Measurements from ENCODE around the gene RASSF6. TPM values are rescaled to one million over a fixed set of nuclear protein-coding genes. Genes with fewer than 3 reads are reported as not detected.

The RASSF6 gene
- total RNA-seq, 1 donor from 2014 or later, result not detected

DNA sequence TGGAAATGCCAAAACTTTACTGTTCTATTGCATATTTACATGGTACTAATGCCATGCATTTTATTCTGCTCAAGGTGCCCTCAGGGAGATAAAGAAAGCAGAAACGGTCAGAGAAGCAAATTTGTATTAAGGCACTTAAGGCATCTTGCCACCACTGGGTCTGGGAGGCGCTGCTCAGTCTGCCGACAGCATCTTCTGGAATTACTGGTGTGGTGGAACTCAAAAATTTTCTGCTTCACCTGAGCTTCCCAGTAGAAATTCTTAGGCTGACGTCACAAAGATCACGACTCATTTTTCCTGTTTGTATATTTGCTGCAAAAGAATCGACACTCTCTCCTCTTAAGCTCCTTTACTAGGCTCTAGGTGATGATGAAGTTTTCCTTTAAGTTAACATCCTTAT is 3.0 kb downstream of the RASSF6 start:
- Mint-ChIP-seq H3K4me1 (peaks cover 12% of the 10 kb centered on the region), H3K27me3 (ENCODE audit: insufficient read depth, low read depth) (peaks cover 5% of the 10 kb centered on the region), H3K4me3 (no peak overlapping the region), H3K9me3 (no peaks in the 10 kb centered on the region), H3K36me3 (no peaks in the 10 kb centered on the region), H3K27ac (no peak overlapping the region)
- no peak overlapping the region for H3K4me2 ChIP-seq
- DNase-seq (ENCODE audit: low spot score), result no peak
- no peaks in the 10 kb centered on the region for H4K20me1 ChIP-seq (ENCODE audit: low read depth)
- no peak overlapping the region for H2AFZ ChIP-seq (replicated peaks)
- TF ChIP-seq EZH2phosphoT487 (IDR thresholded peaks at IDR 0.05) (no peak), EZH2 (IDR thresholded peaks at IDR 0.05) (no peak)
- TF ChIP-seq, protein P1, sequence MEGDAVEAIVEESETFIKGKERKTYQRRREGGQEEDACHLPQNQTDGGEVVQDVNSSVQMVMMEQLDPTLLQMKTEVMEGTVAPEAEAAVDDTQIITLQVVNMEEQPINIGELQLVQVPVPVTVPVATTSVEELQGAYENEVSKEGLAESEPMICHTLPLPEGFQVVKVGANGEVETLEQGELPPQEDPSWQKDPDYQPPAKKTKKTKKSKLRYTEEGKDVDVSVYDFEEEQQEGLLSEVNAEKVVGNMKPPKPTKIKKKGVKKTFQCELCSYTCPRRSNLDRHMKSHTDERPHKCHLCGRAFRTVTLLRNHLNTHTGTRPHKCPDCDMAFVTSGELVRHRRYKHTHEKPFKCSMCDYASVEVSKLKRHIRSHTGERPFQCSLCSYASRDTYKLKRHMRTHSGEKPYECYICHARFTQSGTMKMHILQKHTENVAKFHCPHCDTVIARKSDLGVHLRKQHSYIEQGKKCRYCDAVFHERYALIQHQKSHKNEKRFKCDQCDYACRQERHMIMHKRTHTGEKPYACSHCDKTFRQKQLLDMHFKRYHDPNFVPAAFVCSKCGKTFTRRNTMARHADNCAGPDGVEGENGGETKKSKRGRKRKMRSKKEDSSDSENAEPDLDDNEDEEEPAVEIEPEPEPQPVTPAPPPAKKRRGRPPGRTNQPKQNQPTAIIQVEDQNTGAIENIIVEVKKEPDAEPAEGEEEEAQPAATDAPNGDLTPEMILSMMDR (IDR thresholded peaks at IDR 0.05), result no peak
- H3K27me3 ChIP-seq, result peaks cover 9% of the 10 kb centered on the region
- H3K79me2 ChIP-seq (ENCODE audit: low read depth), result no peaks in the 10 kb centered on the region
- peaks cover 11% of the 10 kb centered on the region for H3F3A ChIP-seq (ENCODE audit: low read depth)
- no peaks in the 10 kb centered on the region for H3K36me3 ChIP-seq
- peaks cover 16% of the 10 kb centered on the region for H3K4me1 ChIP-seq
- no peak overlapping the region for H3K9ac ChIP-seq
- H3K4me3 ChIP-seq, result no peak overlapping the region
- H3K27ac ChIP-seq, result no peak overlapping the region
- no peaks in the 10 kb centered on the region for H3K9me3 ChIP-seq (ENCODE audit: low read depth)

DNA sequence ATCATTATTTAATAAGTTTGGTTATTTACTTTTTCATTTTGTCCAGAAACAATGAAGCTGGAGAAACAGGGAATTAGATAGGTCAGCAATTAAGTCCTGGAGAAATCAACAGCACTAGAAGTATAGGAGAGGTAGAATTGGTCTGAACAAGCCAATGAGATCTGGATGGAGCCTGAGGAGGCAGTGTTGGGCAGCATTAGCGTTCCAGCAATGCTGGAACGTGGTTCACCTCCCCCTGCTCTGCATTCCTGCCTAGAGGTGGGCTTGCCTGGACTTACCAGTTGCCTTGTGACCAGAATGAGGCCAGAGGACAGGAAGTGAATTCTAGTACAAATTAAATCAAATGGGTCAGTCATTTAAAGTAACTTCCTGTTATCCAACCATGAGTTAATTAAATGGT is 4.6 kb downstream of the RASSF6 start:
- Mint-ChIP-seq H3K9me3 (no peaks in the 10 kb centered on the region), H3K36me3 (no peaks in the 10 kb centered on the region), H3K4me3 (no peak overlapping the region), H3K27me3 (ENCODE audit: insufficient read depth, low read depth) (peaks cover 2% of the 10 kb centered on the region), H3K4me1 (peaks cover 8% of the 10 kb centered on the region), H3K27ac (no peak overlapping the region)
- Histone ChIP-seq H4K20me1 (ENCODE audit: low read depth) (no peaks in the 10 kb centered on the region), H3F3A (ENCODE audit: low read depth) (peaks cover 7% of the 10 kb centered on the region), H3K4me1 (peaks cover 2% of the 10 kb centered on the region), H3K9ac (no peak overlapping the region), H2AFZ (replicated peaks) (no peak overlapping the region), H3K79me2 (ENCODE audit: low read depth) (no peaks in the 10 kb centered on the region), H3K27me3 (peaks cover 9% of the 10 kb centered on the region), H3K36me3 (no peaks in the 10 kb centered on the region), H3K4me2 (no peak overlapping the region), H3K4me3 (no peak overlapping the region), H3K27ac (no peak overlapping the region), H3K9me3 (ENCODE audit: low read depth) (no peaks in the 10 kb centered on the region)
- TF ChIP-seq, protein P1 (IDR thresholded peaks at IDR 0.05), result peak; percentile 38
- no peak for TF ChIP-seq EZH2 (IDR thresholded peaks at IDR 0.05)
- DNase-seq (ENCODE audit: low spot score), result peak; percentile 58

DNA sequence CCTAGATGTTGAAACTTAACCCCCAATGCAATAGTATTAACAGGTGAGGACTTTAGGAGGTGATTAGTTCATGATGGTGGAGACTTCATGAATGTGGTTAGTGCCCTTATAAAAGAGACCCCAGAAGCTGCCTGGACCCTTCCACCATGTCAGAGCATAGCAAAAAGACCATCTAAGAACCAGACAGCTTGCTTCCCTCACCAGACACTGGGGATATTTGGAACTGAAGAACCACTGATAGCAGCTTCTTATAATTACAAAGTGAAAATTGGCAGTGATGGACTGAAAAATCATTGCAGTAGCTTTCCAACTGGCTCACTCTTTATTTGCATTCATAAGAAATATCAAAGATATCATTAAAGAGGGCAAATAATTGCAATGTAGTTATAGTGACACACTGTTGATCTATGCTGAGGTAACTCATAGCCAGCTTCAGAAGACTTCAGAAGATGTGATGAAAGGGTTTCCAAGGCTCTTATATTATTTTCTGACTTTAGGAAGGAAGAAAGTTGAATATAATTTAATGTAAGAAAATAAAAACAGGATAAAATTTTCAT is 5.8 kb downstream of the RASSF6 start:
- no peaks in the 10 kb centered on the region for H3K36me3 ChIP-seq
- no peaks in the 10 kb centered on the region for H3K9me3 ChIP-seq (ENCODE audit: low read depth)
- H3K27me3 ChIP-seq, result peaks cover under 1% of the 10 kb centered on the region
- no peaks in the 10 kb centered on the region for H3K79me2 ChIP-seq (ENCODE audit: low read depth)
- no peaks in the 10 kb centered on the region for H3K36me3 Mint-ChIP-seq
- no peak overlapping the region for H3K27ac ChIP-seq
- peaks cover 6% of the 10 kb centered on the region for H3K4me1 Mint-ChIP-seq
- DNase-seq (ENCODE audit: low spot score), result no peak
- H3F3A ChIP-seq (ENCODE audit: low read depth), result no peaks in the 10 kb centered on the region
- TF ChIP-seq EZH2 (IDR thresholded peaks at IDR 0.05), result no peak
- no peak for TF ChIP-seq EZH2phosphoT487 (IDR thresholded peaks at IDR 0.05)
- TF ChIP-seq, protein P1 (IDR thresholded peaks at IDR 0.05), result no peak
- no peak overlapping the region for H2AFZ ChIP-seq (replicated peaks)
- H3K4me3 ChIP-seq, result no peak overlapping the region
- H4K20me1 ChIP-seq (ENCODE audit: low read depth), result no peaks in the 10 kb centered on the region
- no peaks in the 10 kb centered on the region for H3K27me3 Mint-ChIP-seq (ENCODE audit: insufficient read depth, low read depth)
- no peak overlapping the region for H3K4me2 ChIP-seq
- no peak overlapping the region for H3K4me3 Mint-ChIP-seq
- H3K4me1 ChIP-seq, result no peaks in the 10 kb centered on the region
- H3K9ac ChIP-seq, result no peak overlapping the region
- no peak overlapping the region for H3K27ac Mint-ChIP-seq
- no peaks in the 10 kb centered on the region for H3K9me3 Mint-ChIP-seq

Data from neural progenitor cell (in vitro differentiated cells).